KOPT-K1 (cell line): ENCODE data around the gene KLHL11.
"Not testable (repeated sequence)": the region's sequence is repeated elsewhere in the genome, so short reads cannot be mapped to it uniquely, and the experiment has no call there.

Experiments
- H3K27ac ChIP-seq: fragments of 200-600 bp; sonication (generic); 2 replicates; pipeline ENCODE4 v1.5.1; 2016; ENCODE audit warnings: antibody characterized with exemption, mild to moderate bottlenecking, low read depth, low read length; ENCODE audit not compliant: poor library complexity, severe bottlenecking
- H3K36me3 ChIP-seq: fragments of 200-600 bp; sonication (generic); 2 replicates; pipeline ENCODE4 v1.5.1; 2017; ENCODE audit warnings: antibody characterized with exemption, mild to moderate bottlenecking, low read length, moderate library complexity; ENCODE audit not compliant: insufficient read depth
- H3K9me3 ChIP-seq: fragments of 200-600 bp; sonication (generic); 2 replicates; pipeline ENCODE4 v1.5.1; 2017; ENCODE audit warnings: antibody characterized with exemption, low read length, mild to moderate bottlenecking; ENCODE audit not compliant: insufficient read depth, poor library complexity, severe bottlenecking

The KLHL11 gene

DNA sequence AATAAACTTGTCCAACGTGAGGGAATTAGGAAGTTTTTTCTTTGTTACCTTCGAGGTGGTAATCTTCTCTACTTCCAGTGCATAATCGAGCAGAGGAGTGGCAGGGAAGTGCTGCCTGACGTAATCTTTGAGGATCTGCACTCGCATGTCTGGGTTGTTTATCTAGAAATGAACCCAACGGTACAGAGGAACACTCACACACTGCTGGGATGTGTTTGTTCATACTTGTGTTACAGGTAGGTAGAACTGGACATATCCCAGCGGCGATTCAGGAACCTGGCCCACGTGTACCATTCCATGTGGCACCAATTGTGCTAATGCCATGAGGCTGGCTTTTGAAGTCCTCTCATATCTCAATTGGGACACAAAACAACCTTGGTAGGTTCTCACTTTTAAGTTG, 4.2 kb upstream of the KLHL11 start:
- no peaks in the 10 kb centered on the region for H3K9me3 ChIP-seq
- peaks cover 79% of the 10 kb centered on the region for H3K36me3 ChIP-seq
- H3K27ac ChIP-seq: no peak overlapping the region

DNA sequence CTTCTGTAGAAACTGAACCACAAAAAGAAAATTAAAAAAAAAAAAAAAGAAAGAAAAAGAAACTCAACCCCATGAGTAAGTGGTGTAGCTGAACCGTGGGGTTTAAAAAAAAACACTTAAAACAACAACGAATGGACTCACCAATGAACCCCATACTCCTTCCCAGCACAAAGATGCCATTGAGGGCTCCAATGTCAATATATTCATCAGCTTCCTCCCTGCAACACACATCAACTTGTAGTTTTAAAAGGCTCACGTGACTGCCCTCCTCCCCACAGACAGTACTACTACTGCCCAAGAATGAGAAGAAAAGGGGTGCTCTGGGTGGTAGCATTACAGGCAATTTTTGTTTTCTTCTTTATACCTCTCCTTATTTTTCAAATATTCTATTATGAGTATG, 3.3 kb upstream of the KLHL11 start:
- Histone ChIP-seq H3K36me3 (peaks cover 70% of the 10 kb centered on the region), H3K9me3 (no peaks in the 10 kb centered on the region), H3K27ac (no peak overlapping the region)

DNA sequence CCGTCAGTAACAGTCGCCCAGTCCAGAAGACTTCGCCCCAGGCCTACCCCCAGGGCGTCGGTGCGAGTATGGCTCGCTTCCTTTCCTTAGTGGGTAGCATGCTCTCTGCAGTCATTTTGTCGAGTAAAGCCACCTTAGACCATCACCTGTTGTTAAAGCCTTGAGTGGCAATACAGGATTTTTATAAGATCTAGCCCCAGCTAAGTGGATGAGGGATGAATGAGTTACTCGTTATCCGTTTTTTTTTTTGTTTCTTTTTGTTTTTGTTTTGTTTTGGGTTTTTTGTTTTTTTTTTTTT, 322 bp upstream of the KLHL11 start:
- Histone ChIP-seq H3K36me3 (peaks cover 40% of the 10 kb centered on the region), H3K9me3 (no peaks in the 10 kb centered on the region), H3K27ac (peak overlapping the region; percentile 73)

DNA sequence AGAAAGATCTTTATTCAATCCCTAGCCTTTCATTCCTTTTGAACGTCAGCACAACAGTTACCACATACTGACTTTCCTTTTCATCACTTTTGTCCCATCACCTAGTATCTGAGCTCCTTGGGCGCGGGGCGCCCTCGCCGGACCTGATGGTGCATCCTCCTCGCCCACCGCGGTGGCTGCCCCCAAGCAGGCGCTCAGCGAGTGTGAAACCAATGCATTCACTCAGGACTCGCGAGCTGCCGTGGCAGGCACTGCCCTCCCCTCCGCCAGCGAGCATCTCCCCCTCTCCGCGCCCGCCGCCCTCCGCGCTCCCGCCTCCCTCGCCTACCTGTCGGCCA, 756 bp downstream of the KLHL11 start:
- Histone ChIP-seq H3K9me3 (no peaks in the 10 kb centered on the region), H3K36me3 (peaks cover 29% of the 10 kb centered on the region), H3K27ac (peak overlapping the region; percentile 73)

DNA sequence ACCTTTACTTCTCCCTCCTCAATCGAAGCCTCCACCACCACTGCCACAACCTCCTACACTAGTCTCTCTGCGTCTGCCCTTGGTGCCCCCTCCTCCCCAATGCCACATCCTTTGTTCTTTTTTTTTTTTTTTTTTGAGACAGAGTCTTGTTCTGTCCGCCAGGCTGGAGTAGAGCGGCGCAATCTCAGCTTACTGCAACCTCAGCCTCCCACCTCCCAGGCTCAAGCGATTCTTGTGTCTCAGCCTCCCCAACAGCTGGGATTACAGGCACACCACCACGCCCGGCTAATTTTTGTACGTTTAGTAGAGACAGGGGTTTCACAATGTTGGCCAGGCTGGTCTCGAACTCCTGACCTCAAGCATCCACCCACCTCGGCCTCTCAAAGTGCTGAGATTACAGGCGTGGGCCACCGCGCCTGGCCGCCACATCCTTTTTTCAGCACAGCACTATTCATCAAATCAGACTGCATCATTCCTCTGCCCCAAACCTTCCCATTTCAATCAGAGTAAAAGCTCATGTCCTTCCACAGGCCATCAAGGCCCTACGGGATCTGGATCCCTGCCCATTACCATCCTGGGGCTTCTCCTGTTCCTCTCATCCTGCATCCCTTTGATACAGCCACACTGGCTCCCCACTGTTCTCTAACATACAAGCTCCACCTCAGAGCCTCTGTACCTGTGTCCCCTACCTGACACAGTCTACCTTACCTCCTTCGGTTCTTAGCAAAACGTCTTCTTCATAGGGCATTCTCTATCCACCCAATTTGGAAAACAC, 2.0 kb downstream of the KLHL11 start:
- Histone ChIP-seq H3K27ac (no peak overlapping the region), H3K36me3 (peaks cover 17% of the 10 kb centered on the region), H3K9me3 (no peaks in the 10 kb centered on the region)

DNA sequence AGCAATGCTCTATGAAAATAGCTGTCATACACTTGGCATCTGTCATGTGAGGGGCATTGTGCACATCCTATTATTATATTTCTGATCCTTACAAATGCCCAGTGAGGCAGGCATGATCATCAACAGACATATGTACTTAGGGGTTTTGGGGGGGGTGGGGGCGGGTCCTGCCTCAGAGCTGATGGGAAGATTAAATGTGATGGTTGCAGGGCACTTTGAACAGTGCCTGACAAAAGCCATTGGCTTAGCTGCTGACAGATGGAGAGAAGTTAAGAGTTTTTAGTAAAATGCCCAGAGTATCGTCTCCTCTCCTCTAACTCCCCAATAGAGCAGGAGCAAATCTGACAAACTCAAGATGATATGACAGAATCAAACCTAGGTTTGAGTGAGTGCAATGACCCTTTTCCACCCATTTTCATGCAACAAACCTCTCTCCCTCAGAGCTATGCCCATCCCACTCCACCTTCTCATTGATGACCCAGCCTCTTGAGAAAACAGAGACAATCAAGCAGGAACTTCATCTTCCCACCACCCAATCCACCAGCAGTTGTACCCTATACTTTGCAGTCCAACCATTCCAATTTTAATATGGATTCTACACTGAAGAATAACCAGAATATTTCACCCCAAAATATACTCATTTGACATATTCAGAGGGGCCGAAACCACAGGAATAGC, 4.8 kb downstream of the KLHL11 start:
- no peak overlapping the region for H3K27ac ChIP-seq
- H3K36me3 ChIP-seq: no peaks in the 10 kb centered on the region
- H3K9me3 ChIP-seq: no peaks in the 10 kb centered on the region

DNA sequence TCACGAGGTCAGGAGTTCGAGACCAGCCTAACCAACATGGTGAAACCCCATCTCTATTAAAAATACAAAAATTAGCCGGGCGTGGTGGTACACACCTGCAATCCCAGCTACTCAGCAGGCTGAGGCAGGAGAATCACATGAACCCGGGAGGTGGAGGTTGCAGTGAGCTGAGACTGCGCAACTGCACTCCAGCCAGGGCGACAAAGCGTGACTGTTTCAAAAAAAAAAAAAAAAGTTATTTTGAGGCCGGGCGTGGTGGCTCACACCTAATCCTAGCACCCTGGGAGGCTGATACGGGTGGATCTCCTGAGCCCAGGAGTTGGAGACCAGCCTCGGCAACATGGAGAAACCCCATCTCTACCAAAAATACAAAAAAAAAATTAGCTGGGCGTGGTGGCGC, 13.8 kb downstream of the KLHL11 start:
- H3K9me3 ChIP-seq: not testable (repeated sequence)
- peaks cover 65% of the 10 kb centered on the region for H3K36me3 ChIP-seq

DNA sequence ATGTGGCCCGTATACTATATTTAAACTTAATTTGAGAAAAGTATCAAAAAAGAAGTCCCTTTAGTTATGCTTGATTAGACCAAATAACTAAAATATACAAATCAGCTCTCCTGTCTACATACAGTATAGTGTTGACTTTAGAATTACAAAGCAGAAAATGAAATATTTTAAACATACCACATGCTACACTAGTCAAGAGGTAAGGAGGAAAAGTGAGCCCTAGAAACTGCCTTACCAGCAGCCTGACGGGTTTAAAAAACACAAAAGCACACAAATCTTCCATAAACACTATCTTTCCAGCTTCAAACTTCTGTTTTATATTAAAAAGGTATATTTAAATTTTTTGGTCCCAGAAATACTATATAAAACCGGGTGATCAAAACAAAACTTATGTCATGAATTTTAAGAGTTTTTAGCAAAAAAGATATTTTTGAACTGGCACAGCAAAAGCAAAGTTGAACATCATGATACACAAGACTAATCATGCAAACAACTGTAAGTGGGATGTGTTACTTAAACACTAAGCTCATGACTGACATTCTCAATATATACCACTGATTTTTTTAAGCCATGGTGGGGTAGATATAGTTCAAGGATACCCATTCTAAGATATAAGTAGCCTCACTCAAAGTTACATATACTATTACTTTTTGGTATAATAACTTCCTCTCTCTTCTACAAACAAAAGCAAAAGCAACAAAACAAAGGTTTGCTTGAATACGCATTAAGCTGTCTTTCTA, 15.8 kb downstream of the KLHL11 start:
- Histone ChIP-seq H3K9me3 (no peaks in the 10 kb centered on the region), H3K36me3 (peaks cover 56% of the 10 kb centered on the region), H3K27ac (no peak overlapping the region)

More for the DNA sequence above, 13.8 kb downstream of the KLHL11 start:
- H3K27ac ChIP-seq: not testable (repeated sequence)

DNA sequence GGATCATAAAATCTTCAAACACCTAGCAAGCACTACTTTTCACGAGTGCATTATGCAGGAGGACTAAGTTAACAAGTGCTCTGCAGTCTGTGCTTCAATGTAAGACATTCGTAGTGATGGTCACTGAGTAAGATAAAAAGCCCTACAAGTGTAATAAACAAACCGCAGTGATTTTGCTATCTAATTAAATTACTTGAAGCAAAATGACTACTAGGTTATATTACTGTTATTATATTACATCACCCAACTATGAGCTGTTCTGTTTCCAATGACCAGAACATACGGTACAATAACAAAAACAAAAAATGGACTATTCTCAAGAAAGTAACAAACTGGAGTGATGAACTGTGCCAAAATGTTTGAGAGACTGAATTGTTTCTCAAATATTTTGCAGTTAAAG, 16.4 kb downstream of the KLHL11 start:
- no peaks in the 10 kb centered on the region for H3K9me3 ChIP-seq

DNA sequence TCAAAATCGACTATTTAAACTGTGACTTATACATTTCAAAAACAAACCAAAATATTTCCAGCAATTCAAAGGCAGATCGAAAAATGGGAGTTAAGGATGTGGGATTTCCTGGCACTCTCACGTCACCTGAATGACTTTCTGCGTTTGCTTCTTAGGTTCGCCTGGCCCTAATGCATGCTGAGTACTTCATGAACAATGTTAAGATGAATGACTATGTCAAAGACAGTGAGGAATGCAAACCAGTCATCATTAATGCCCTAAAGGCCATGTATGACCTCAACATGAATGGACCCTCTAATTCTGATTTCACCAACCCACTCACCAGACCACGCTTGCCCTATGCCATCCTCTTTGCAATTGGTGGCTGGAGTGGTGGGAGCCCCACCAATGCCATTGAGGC, 20.3 kb downstream of the KLHL11 start:
- H3K27ac ChIP-seq: no peak overlapping the region
- H3K9me3 ChIP-seq: no peaks in the 10 kb centered on the region
- peaks cover 19% of the 10 kb centered on the region; the same call in 1 of the 2 replicates for H3K36me3 ChIP-seq

More for the DNA sequence above, 16.4 kb downstream of the KLHL11 start:
- H3K27ac ChIP-seq: no peak overlapping the region
- H3K36me3 ChIP-seq: peaks cover 49% of the 10 kb centered on the region

DNA sequence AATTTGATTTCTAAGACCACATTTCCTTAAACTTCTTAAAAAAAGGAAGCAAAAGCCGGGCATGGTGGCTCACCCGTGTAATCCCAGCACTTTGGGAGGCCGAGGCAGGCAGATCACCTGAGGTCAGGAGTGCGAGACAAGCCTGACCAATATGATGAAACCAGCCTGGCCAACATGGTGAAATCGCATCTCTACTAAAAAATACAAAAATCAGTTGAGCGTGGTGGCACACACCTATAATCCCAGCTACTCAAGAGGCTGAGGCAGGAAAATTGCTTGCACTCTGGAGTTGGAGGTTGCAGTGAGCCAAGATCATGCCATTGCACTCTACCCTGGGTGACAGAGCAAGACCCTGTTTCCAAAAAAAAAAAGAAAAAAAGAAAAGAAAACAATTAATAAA, 24.4 kb downstream of the KLHL11 start:
- not testable (repeated sequence) for H3K27ac ChIP-seq, H3K36me3 ChIP-seq, H3K9me3 ChIP-seq

DNA sequence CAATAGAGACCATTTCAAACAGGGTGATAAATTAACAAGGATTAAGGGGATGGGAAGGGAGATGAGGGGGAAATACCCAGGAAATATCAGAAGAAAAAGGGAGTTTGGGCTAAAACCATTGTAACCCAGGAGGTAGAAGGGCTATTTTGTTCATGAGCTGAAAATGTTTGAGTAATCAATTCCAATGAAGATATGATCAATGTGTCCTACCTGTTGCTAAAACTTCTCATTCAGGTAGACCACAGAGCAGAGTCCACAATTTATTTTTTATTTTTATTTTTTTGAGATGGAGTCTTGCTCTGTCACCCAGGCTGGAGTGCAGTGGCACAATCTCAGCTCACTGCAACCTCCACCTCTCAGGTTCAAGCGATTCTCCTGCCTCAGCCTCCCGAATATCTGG, 25.8 kb downstream of the KLHL11 start:
- H3K9me3 ChIP-seq, H3K36me3 ChIP-seq, H3K27ac ChIP-seq: not testable (repeated sequence)

DNA sequence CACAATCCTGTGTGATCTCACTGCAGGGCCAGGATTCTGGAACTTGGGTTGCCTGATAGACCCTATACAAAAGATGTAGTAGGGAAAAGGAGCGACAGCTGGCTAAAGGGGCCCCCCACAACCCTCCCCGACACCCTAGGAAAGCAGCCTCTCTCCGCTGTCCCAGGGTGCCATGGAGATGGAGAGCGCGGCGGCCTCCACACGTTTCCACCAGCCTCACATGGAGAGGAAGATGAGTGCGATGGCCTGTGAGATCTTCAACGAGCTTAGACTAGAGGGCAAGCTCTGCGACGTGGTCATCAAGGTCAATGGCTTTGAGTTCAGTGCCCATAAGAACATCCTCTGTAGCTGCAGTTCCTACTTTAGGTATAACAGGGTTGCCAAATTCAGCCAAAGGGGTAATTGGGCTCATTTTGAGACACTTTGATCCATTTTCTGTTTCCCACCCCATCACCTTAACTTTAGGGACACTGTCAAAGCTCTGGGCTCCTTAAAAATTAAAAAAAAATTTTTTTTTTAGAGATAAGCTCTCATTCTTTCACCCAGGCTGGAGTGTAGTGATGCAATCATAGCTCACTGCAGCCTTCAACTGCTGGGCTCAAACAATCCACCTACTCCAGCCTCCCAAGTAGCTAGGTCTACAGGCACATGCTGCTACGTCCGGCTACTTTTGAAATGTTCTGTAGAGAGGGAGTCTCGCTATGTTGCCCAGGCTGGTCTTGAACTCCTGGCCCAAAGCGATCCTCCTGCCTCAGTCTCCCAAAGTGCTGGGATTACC, 27.3 kb downstream of the KLHL11 start, which contains the start of gene KLHL10:
TSS of gene KLHL10 (plus strand) at position 65 of the 778 bp plus-strand sequence. CDS start at position 173, 108 bp downstream.
- Histone ChIP-seq H3K27ac (no peak within 1 kb of the TSS), H3K36me3 (0 out of 2 replicates have a peak, but pooled peaks cover 11% of the 10 kb centered on the region)

DNA sequence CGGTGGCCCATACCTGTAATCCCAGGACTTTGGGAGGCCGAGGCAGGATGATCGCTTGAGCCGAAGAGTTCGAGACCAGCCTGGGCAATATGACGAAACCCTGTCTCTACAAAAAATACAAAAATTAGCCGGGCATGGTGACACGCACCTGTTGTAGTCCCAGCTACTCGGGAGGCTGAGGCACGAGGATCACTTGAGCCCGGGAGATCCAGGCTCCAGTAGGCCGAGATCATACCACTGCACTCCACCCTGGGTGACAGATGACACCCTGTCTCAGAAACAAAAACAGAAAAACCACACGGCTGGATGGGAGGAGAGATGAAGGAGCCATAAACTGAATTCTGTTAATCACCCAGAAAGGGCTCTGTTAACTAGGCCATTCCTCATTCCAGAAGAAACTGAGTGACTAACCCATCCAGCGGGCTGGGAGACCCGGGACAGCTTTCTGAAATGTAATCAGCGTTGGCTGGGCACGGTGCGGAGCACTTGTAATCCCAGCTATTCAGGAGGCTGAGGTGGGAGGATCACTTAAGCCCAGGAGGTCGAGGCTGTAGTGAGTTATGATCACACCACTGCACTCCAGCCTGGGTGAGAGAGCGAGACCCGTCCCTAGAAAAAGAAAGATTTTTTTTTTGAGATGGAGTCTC, 28.6 kb downstream of the KLHL11 start:
- Histone ChIP-seq H3K27ac (no peak overlapping the region), H3K36me3 (peaks cover 23% of the 10 kb centered on the region)

More for the DNA sequence above, 27.3 kb downstream of the KLHL11 start, which contains the start of gene KLHL10:
- H3K9me3 ChIP-seq: no peaks in the 10 kb centered on the region

More for the DNA sequence above, 28.6 kb downstream of the KLHL11 start:
- no peaks in the 10 kb centered on the region for H3K9me3 ChIP-seq
